Fibroblast of mammary gland (primary cell): ENCODE data around the gene PDLIM1.

ENCODE experiments used
- DNase-seq: peaks from one replicate; pipeline ENCODE4 v3.0.0-alpha.2; 2010; ENCODE audit warnings: low read depth
- H3K4me3 ChIP-seq: 2 replicates; pipeline ENCODE4 v1.5.1; 2011; ENCODE audit warnings: low read depth, mild to moderate bottlenecking, low read length, moderate library complexity; ENCODE audit not compliant: control insufficient read depth
- CTCF ChIP-seq: conservative IDR thresholded peaks from 2 replicates; pipeline ENCODE4 v1.5.1; 2011; ENCODE audit warnings: low read depth, low read length, inconsistent platforms; ENCODE audit not compliant: control insufficient read depth, insufficient read depth

PDLIM1 gene

DNA sequence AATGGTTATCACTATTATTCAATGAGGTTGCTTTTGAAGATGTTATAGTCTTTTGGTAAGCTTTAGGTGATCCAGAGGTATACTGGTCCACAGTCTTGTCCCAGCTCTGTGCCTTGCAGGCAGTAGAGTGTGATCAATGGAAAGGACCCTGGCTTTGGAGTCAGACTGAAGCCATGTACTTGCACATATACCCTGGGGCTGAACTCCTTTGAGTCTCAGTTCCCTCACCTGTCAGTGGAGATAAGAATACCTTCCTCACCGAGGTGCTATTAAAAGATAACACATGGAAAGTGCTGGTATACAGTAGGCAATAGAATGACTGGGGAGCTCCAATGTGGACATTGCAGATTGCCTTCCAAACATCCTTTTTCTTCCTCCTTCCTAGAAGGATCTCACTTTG, 16.0 kb upstream of the PDLIM1 start:
- no peak for DNase-seq
- no peak overlapping the region for H3K4me3 ChIP-seq
- TF ChIP-seq CTCF = no peak

DNA sequence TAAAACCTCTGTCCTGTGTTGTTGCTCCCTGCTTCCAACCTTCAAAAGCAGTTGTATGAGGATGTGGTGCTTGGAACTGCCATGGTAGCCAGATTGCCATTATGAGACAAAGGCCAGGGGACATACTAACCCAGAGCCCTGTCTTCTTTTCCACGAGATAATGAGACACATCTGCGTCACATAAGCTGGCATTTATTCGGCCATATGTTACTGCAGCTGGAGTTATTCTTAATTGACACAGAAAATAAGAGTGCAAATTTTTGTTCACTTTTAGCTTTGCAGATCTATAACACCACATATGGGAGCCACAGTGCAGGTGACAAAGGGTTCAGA, 15.5 kb upstream of the PDLIM1 start:
- no peak overlapping the region for H3K4me3 ChIP-seq
- no peak for DNase-seq
- no peak for TF ChIP-seq CTCF

GRCh38 chr10:95305606-95306317, 15.0 kb upstream of the PDLIM1 start:
- TF ChIP-seq CTCF = no peak
- DNase-seq = no peak
- H3K4me3 ChIP-seq = no peak overlapping the region

GRCh38 chr10:95304976-95305375, 14.2 kb upstream of the PDLIM1 start:
- no peak for DNase-seq
- no peak for TF ChIP-seq CTCF
- no peak overlapping the region for H3K4me3 ChIP-seq

DNA sequence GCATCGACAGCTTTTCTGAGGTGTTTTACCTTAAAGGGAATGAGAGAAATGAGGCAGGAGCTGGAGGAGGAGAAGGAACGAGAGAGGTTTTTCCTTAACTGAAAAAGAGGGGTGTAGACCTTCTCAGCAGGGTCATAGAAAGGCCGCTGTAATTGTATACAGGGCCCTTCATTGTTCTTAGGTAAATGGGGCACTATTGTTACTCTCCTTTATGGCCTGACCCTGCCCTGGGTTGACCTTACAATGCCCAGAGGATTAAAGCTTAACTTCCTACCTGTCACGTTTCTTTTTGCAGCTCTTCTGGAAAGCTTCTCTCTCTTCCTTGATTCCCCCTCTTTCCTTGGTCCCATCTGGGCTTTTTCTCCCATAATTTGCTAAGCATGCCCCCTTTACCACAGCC, 13.7 kb upstream of the PDLIM1 start:
- DNase-seq = no peak
- TF ChIP-seq CTCF = no peak
- H3K4me3 ChIP-seq = no peak overlapping the region

- H3K4me3 ChIP-seq = no peak overlapping the region
- no peak for DNase-seq
- TF ChIP-seq CTCF = no peak
Observed at GRCh38 chr10:95303950-95304349, 13.1 kb upstream of the PDLIM1 start.

GRCh38 chr10:95303535-95303934, 12.7 kb upstream of the PDLIM1 start:
- TF ChIP-seq CTCF = no peak
- no peak overlapping the region for H3K4me3 ChIP-seq
- no peak for DNase-seq
